GM23338 (cell line): ENCODE data around the gene VPS45.

ENCODE experiments used
- CTCF ChIP-seq, 2 experiments: fragments of 200-600 bp in 1 of 2; sonication (generic) in 1 of 2; conservative IDR thresholded peaks; 2 replicates each; pipeline versions ENCODE4 v1.5.1 to v1.6.1; 2016 to 2017; ENCODE audit warnings: antibody characterized with exemption in 2 of 2, low read depth in 2 of 2, mild to moderate bottlenecking in 2 of 2, moderate library complexity in 1 of 2
- POLR2AphosphoS5 ChIP-seq: IDR thresholded peaks from 2 replicates; pipeline ENCODE4 v1.6.1; 2016; ENCODE audit warnings: antibody characterized with exemption, low read depth

- TF ChIP-seq POLR2AphosphoS5, result no peak
- no peak for TF ChIP-seq CTCF (conservative IDR thresholded peaks at IDR 0.05; ENCODE audit: low read depth in 2 of 2)
Measured at GRCh38 chr1:150126811-150127210, 59.2 kb downstream of the VPS45 start.
